ENCODE measurements around the gene CACFD1. TPM values are rescaled to one million over a fixed set of nuclear protein-coding genes. Genes with fewer than 3 reads are reported as not detected.

The CACFD1 gene
- total RNA-seq, 1 experiment from 2014 or later, result 7.5 TPM

- Histone ChIP-seq H3K9me2 (replicated peaks; ENCODE audit: low read length) (no peaks in the 10 kb centered on the region), H3K79me2 (ENCODE audit: low read length) (no peaks in the 10 kb centered on the region), H3K27me3 (ENCODE audit: low read length) (no peaks in the 10 kb centered on the region), H3K9ac (ENCODE audit: low read length) (peak overlapping the region; percentile 78), H3K4me2 (ENCODE audit: low read length) (peak overlapping the region; percentile 89), H3K4me3 (ENCODE audit: low read length) (peak overlapping the region; percentile 85), H3K4me1 (ENCODE audit: insufficient read depth, low read length) (peaks cover 11% of the 10 kb centered on the region; the same call in 1 of the 2 replicates), H4K20me1 (ENCODE audit: low read length) (no peaks in the 10 kb centered on the region), H3K9me3 (ENCODE audit: low read length) (no peaks in the 10 kb centered on the region), H3K27ac (ENCODE audit: low read length) (no peak overlapping the region), H3K36me3 (ENCODE audit: low read depth, low read length) (no peaks in the 10 kb centered on the region), H3F3A (ENCODE audit: low read length, unreplicated experiment) (no peaks in the 10 kb centered on the region), H2AFZ (ENCODE audit: low read length) (peak overlapping the region; percentile 92; the same call in 1 of the 2 replicates)
- ChIA-PET POLR2A (ENCODE audit: unreplicated experiment) (no interaction called here), CTCF (no interaction called here)
- TSS peak; percentile 68 for BruUV-seq (replicated peaks)
- TF ChIP-seq EZH2 (IDR thresholded peaks at IDR 0.05; ENCODE audit: low read length, unreplicated experiment), result no peak
- no peak for TF ChIP-seq CTCF (conservative IDR thresholded peaks at IDR 0.05; ENCODE audit: low read depth, low read length)
- TF ChIP-seq EZH2phosphoT487 (IDR thresholded peaks at IDR 0.05; ENCODE audit: borderline replicate concordance, low read length), result no peak
- ATAC-seq (peak; percentile 10), DNase-seq (peak; percentile 28)
- intact Hi-C loops (cut with micrococcal nuclease), result no loop called here
These were observed 812 bp downstream of the CACFD1 start for GRCh38 chr9:133460405-133461175.

GRCh38 chr9:133461975-133462374, 2.2 kb downstream of the CACFD1 start:
- H3K9me2 ChIP-seq (replicated peaks; ENCODE audit: low read length), result no peaks in the 10 kb centered on the region
- H4K20me1 ChIP-seq (ENCODE audit: low read length), result no peaks in the 10 kb centered on the region
- no peak overlapping the region for H3K4me2 ChIP-seq (ENCODE audit: low read length)
- ATAC-seq (no peak), DNase-seq (no peak)
- ChIA-PET POLR2A (ENCODE audit: unreplicated experiment) (no interaction called here), CTCF (no interaction called here)
- TF ChIP-seq EZH2phosphoT487 (IDR thresholded peaks at IDR 0.05; ENCODE audit: borderline replicate concordance, low read length) (no peak), CTCF (conservative IDR thresholded peaks at IDR 0.05; ENCODE audit: low read depth, low read length) (no peak), EZH2 (IDR thresholded peaks at IDR 0.05; ENCODE audit: low read length, unreplicated experiment) (no peak)
- H3K27ac ChIP-seq (ENCODE audit: low read length), result no peak overlapping the region
- H3K9me3 ChIP-seq (ENCODE audit: low read length), result no peaks in the 10 kb centered on the region
- no peak overlapping the region for H2AFZ ChIP-seq (ENCODE audit: low read length)
- H3K4me1 ChIP-seq (ENCODE audit: insufficient read depth, low read length), result peaks cover 11% of the 10 kb centered on the region; the same call in 1 of the 2 replicates
- H3K36me3 ChIP-seq (ENCODE audit: low read depth, low read length), result no peaks in the 10 kb centered on the region
- intact Hi-C loops (cut with micrococcal nuclease), result no loop called here
- no peak overlapping the region for H3K9ac ChIP-seq (ENCODE audit: low read length)
- BruUV-seq (replicated peaks), result no TSS peak
- no peaks in the 10 kb centered on the region for H3K27me3 ChIP-seq (ENCODE audit: low read length)
- H3K4me3 ChIP-seq (ENCODE audit: low read length), result no peak overlapping the region
- no peaks in the 10 kb centered on the region for H3F3A ChIP-seq (ENCODE audit: low read length, unreplicated experiment)
- no peaks in the 10 kb centered on the region for H3K79me2 ChIP-seq (ENCODE audit: low read length)

- ATAC-seq (no peak), DNase-seq (no peak)
These were observed 3.6 kb downstream of the CACFD1 start for GRCh38 chr9:133463234-133463863.

More at GRCh38 chr9:133463234-133463863, 3.6 kb downstream of the CACFD1 start:
- no peaks in the 10 kb centered on the region for H3K9me3 ChIP-seq (ENCODE audit: low read length)
- intact Hi-C loops (cut with micrococcal nuclease), result no loop called here
- no peak overlapping the region for H3K27ac ChIP-seq (ENCODE audit: low read length)
- POLR2A ChIA-PET (ENCODE audit: unreplicated experiment), result no interaction called here
- BruUV-seq (replicated peaks), result no TSS peak
- H3K4me1 ChIP-seq (ENCODE audit: insufficient read depth, low read length), result peaks cover 11% of the 10 kb centered on the region; the same call in 1 of the 2 replicates
- CTCF ChIA-PET, result no interaction called here
- no peak overlapping the region for H3K9ac ChIP-seq (ENCODE audit: low read length)
- no peak overlapping the region for H3K4me3 ChIP-seq (ENCODE audit: low read length)
- no peaks in the 10 kb centered on the region for H3K9me2 ChIP-seq (replicated peaks; ENCODE audit: low read length)
- H3K79me2 ChIP-seq (ENCODE audit: low read length), result no peaks in the 10 kb centered on the region
- no peaks in the 10 kb centered on the region for H3K36me3 ChIP-seq (ENCODE audit: low read depth, low read length)
- no peak overlapping the region for H3K4me2 ChIP-seq (ENCODE audit: low read length)
- H4K20me1 ChIP-seq (ENCODE audit: low read length), result no peaks in the 10 kb centered on the region
- no peak overlapping the region for H2AFZ ChIP-seq (ENCODE audit: low read length)
- no peaks in the 10 kb centered on the region for H3K27me3 ChIP-seq (ENCODE audit: low read length)
- no peaks in the 10 kb centered on the region for H3F3A ChIP-seq (ENCODE audit: low read length, unreplicated experiment)
- TF ChIP-seq CTCF (conservative IDR thresholded peaks at IDR 0.05; ENCODE audit: low read depth, low read length) (peak; percentile 40; the same call in 1 of the 2 replicates), EZH2phosphoT487 (IDR thresholded peaks at IDR 0.05; ENCODE audit: borderline replicate concordance, low read length) (no peak)
